HEK293 (cell line): ENCODE results near the gene IZUMO4.

Source experiments
- ATF2 ChIP-seq: fragments of 450-650 bp; formaldehyde crosslinking; IDR thresholded peaks from 2 replicates; pipeline ENCODE4 v1.5.1; 2016; ENCODE audit warnings: missing biosample characterization, missing genetic modification characterization, low read depth
- CTCF ChIP-seq: fragments of 450-650 bp; formaldehyde crosslinking; IDR thresholded peaks from 2 replicates; pipeline ENCODE4 v1.5.1; 2016; ENCODE audit warnings: missing biosample characterization, missing genetic modification characterization
- HOXA7 ChIP-seq: sonication (generic); formaldehyde crosslinking; IDR thresholded peaks from 2 replicates; pipeline ENCODE4 v1.8.1; 2022; ENCODE audit warnings: missing genetic modification reagents, borderline replicate concordance
- KLF1 ChIP-seq: fragments of 450-650 bp; formaldehyde crosslinking; IDR thresholded peaks from 2 replicates; pipeline ENCODE4 v1.5.1; 2016; ENCODE audit warnings: missing biosample characterization, missing genetic modification characterization
- ZEB2 ChIP-seq: fragments of 450-650 bp; formaldehyde crosslinking; IDR thresholded peaks from 2 replicates; pipeline ENCODE4 v1.5.1; 2016; ENCODE audit warnings: missing biosample characterization, missing genetic modification characterization
- ZNF16 ChIP-seq: fragments of 450-650 bp; formaldehyde crosslinking; IDR thresholded peaks from 2 replicates; pipeline ENCODE4 v1.5.1; 2016; ENCODE audit warnings: low read depth, missing biosample characterization, missing genetic modification characterization
- ZNF561 ChIP-seq: fragments of 450-650 bp; IDR thresholded peaks from 2 replicates; pipeline ENCODE4 v1.5.1; 2018; ENCODE audit warnings: missing biosample characterization, missing genetic modification characterization, borderline replicate concordance
- ZNF621 ChIP-seq: fragments of 450-650 bp; formaldehyde crosslinking; IDR thresholded peaks from 2 replicates; pipeline ENCODE4 v1.5.1; 2017; ENCODE audit warnings: missing biosample characterization, missing genetic modification characterization
- ZNF623 ChIP-seq: fragments of 450-650 bp; formaldehyde crosslinking; IDR thresholded peaks from 2 replicates; pipeline ENCODE4 v1.5.1; 2016; ENCODE audit warnings: missing biosample characterization, missing genetic modification characterization
- ZNF785 ChIP-seq: fragments of 450-650 bp; formaldehyde crosslinking; IDR thresholded peaks from 2 replicates; pipeline ENCODE4 v1.5.1; 2016; ENCODE audit warnings: missing biosample characterization, missing genetic modification characterization
- TF ChIP-seq, protein P1 (sequence below): fragments of 450-650 bp; IDR thresholded peaks from 2 replicates; pipeline ENCODE4 v1.5.1; 2018; ENCODE audit warnings: missing biosample characterization, missing genetic modification characterization

GRCh38 chr19:2057484-2058469 is 38.9 kb upstream of the IZUMO4 start:
- TF ChIP-seq ATF2 (tag by site-specific recombination) (no peak), ZNF623 (no peak), ZNF16 (tag by site-specific recombination) (no peak), HOXA7 (CRISPR knock-in tag) (no peak), ZNF785 (tag by site-specific recombination) (no peak), CTCF (tag by site-specific recombination) (no peak), ZEB2 (tag by site-specific recombination) (no peak), ZNF621 (tag by site-specific recombination) (no peak), KLF1 (tag by site-specific recombination) (no peak), ZNF561 (tag by site-specific recombination) (no peak)
- TF ChIP-seq, protein P1, sequence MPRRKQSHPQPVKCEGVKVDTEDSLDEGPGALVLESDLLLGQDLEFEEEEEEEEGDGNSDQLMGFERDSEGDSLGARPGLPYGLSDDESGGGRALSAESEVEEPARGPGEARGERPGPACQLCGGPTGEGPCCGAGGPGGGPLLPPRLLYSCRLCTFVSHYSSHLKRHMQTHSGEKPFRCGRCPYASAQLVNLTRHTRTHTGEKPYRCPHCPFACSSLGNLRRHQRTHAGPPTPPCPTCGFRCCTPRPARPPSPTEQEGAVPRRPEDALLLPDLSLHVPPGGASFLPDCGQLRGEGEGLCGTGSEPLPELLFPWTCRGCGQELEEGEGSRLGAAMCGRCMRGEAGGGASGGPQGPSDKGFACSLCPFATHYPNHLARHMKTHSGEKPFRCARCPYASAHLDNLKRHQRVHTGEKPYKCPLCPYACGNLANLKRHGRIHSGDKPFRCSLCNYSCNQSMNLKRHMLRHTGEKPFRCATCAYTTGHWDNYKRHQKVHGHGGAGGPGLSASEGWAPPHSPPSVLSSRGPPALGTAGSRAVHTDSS: no peak
